HepG2 (cell line): Measurements from ENCODE around the gene TPRG1. TPM values are rescaled to one million over a fixed set of nuclear protein-coding genes. Genes with fewer than 3 reads are reported as not detected.

Source experiments
- ATAC-seq: fragments of 200-7000 bp; cut with Tn5 transposase; 3 replicates; pipeline ENCODE4 v1.9.1; 2020; ENCODE audit warnings: mild to moderate bottlenecking, moderate library complexity
- BruUV-seq: library from RNA; stranded (reverse); fragments of 400-500 nt; replicated peaks from 2 replicates; lab custom pipeline; 2021; lab: Mats Ljungman, UMichigan
- CTCF ChIA-PET: fragments of 300-600 bp; formaldehyde crosslinking; extraction: SDS; loops from one replicate; lab custom pipeline; 2021; ENCODE audit warnings: low total read pairs, inconsistent platforms, low intra/inter-chr PET ratio; lab: Yijun Ruan, JAX
- POLR2A ChIA-PET: fragments of 350-600 bp; sonication (Branson Sonifier 250); formaldehyde crosslinking; loops from one replicate; lab custom pipeline; 2020; ENCODE audit warnings: antibody characterized with exemption, inconsistent platforms; lab: Yijun Ruan, JAX
- DNase-seq: peaks from one replicate; pipeline ENCODE4 v3.0.0-alpha.2; 2015; ENCODE audit warnings: low spot score
- FAIRE-seq: peaks from 3 replicates; lab custom pipeline; 2011; peaks lifted over from hg19 to GRCh38; lab: Jason Lieb, UNC
- H2AFZ ChIP-seq: one replicate; pipeline ENCODE4 v1.6.1; 2011; ENCODE audit warnings: low read length, inconsistent platforms
- H3K27ac ChIP-seq: fragments of 300-600 bp; 3 replicates; pipeline ENCODE4 v1.8.0; 2011; ENCODE audit warnings: mixed run types, mild to moderate bottlenecking, mixed read lengths, low read length, inconsistent platforms; ENCODE audit not compliant: insufficient read depth; ENCODE audit errors: extremely low read length
- H3K27me3 ChIP-seq, 2 experiments: fragments of 200-600 bp in 1 of 2; 2 replicates in 1 of 2; 3 replicates in 1 of 2; pipeline versions ENCODE4 v1.6.0 to v1.8.0; 2011; ENCODE audit warnings: low read length in 2 of 2, mild to moderate bottlenecking in 2 of 2, moderate library complexity in 2 of 2, inconsistent platforms in 1 of 2; ENCODE audit not compliant: insufficient read depth in 2 of 2, control insufficient read depth in 1 of 2
- H3K36me3 ChIP-seq, 2 experiments: fragments of 200-600 bp in 1 of 2; replicated peaks in 1 of 2; 2 replicates in 1 of 2; 3 replicates in 1 of 2; pipeline versions ENCODE4 v1.5.1 to v1.8.0; 2011; ENCODE audit warnings: low read length in 2 of 2, inconsistent platforms in 1 of 2; ENCODE audit not compliant: insufficient read depth in 2 of 2, control insufficient read depth in 1 of 2
- H3K4me1 ChIP-seq: 2 replicates; pipeline ENCODE4 v1.5.1; 2012; ENCODE audit warnings: low read length, inconsistent platforms; ENCODE audit not compliant: insufficient read depth
- H3K4me2 ChIP-seq: 2 replicates; pipeline ENCODE4 v1.6.0; 2011; ENCODE audit warnings: low read depth, low read length, inconsistent platforms
- H3K4me3 ChIP-seq, 3 experiments: fragments of 200-600 bp in 1 of 3; sonication (generic), shearing (Covaris generic) in 1 of 3; replicated peaks in 1 of 3; 2 replicates each; pipeline ENCODE4 v1.5.1; 2011 to 2016; ENCODE audit warnings: low read length in 3 of 3, inconsistent platforms in 2 of 3, low read depth in 2 of 3, mild to moderate bottlenecking in 2 of 3, control low read depth in 1 of 3, mixed read lengths in 1 of 3; ENCODE audit not compliant: insufficient read depth in 1 of 3
- H3K79me2 ChIP-seq: one replicate; pipeline ENCODE4 v1.6.1; 2011; ENCODE audit warnings: low read length, inconsistent platforms; ENCODE audit not compliant: insufficient read depth
- H3K9ac ChIP-seq: 2 replicates; pipeline ENCODE4 v1.6.0; 2011; ENCODE audit warnings: mild to moderate bottlenecking, low read depth, low read length, inconsistent platforms; ENCODE audit not compliant: insufficient read depth
- H3K9me3 ChIP-seq: 2 replicates; pipeline ENCODE4 v1.5.1; 2012; ENCODE audit warnings: mild to moderate bottlenecking, low read length
- H4K20me1 ChIP-seq: 2 replicates; pipeline ENCODE4 v1.6.0; 2011; ENCODE audit warnings: inconsistent platforms, mild to moderate bottlenecking, low read length, moderate library complexity; ENCODE audit not compliant: insufficient read depth
- DZIP1 ChIP-seq: sonication (generic); formaldehyde crosslinking; IDR thresholded peaks from 2 replicates; pipeline ENCODE4 v1.5.0; 2020; ENCODE audit warnings: mild to moderate bottlenecking, missing genetic modification reagents
- FOXK2 ChIP-seq: fragments of 450-650 bp; IDR thresholded peaks from 2 replicates; pipeline ENCODE4 v1.6.1; 2016
- GATAD2A ChIP-seq: IDR thresholded peaks from 2 replicates; pipeline ENCODE4 v1.6.1; 2016
- NFAT5 ChIP-seq: sonication (generic); formaldehyde crosslinking; IDR thresholded peaks from 2 replicates; pipeline ENCODE4 v1.4.0; 2020; ENCODE audit warnings: missing genetic modification reagents
- PHF21A ChIP-seq: sonication (generic); formaldehyde crosslinking; IDR thresholded peaks from 2 replicates; pipeline ENCODE4 v1.5.0; 2020; ENCODE audit warnings: mild to moderate bottlenecking, missing genetic modification reagents
- RARA ChIP-seq: IDR thresholded peaks from 2 replicates; pipeline ENCODE4 v1.6.1; 2016; ENCODE audit warnings: missing genetic modification reagents, missing compliant biosample characterization
- SMARCE1 ChIP-seq: fragments of 450-650 bp; IDR thresholded peaks from 2 replicates; pipeline ENCODE4 v1.6.1; 2017; ENCODE audit warnings: borderline replicate concordance
- ZBTB21 ChIP-seq: sonication (generic); formaldehyde crosslinking; IDR thresholded peaks from 2 replicates; pipeline ENCODE4 v1.4.0; 2020; ENCODE audit warnings: missing genetic modification reagents
- ZNF230 ChIP-seq: sonication (generic); formaldehyde crosslinking; IDR thresholded peaks from 2 replicates; pipeline ENCODE4 v1.4.0; 2020; ENCODE audit warnings: mild to moderate bottlenecking, missing genetic modification reagents
- ZNF354B ChIP-seq: sonication (generic); formaldehyde crosslinking; IDR thresholded peaks from 2 replicates; pipeline ENCODE4 v1.8.0; 2022; ENCODE audit warnings: mild to moderate bottlenecking, missing genetic modification reagents
- ZNF362 ChIP-seq: sonication (generic); formaldehyde crosslinking; IDR thresholded peaks from 2 replicates; pipeline ENCODE4 v1.4.0; 2020; ENCODE audit warnings: missing genetic modification reagents, mild to moderate bottlenecking, borderline replicate concordance
- ZNF501 ChIP-seq: sonication (generic); formaldehyde crosslinking; IDR thresholded peaks from 2 replicates; pipeline ENCODE4 v1.5.1; 2020; ENCODE audit warnings: mild to moderate bottlenecking, moderate library complexity, missing genetic modification reagents
- ZNF605 ChIP-seq: sonication (generic); formaldehyde crosslinking; IDR thresholded peaks from 2 replicates; pipeline ENCODE4 v1.8.0; 2022; ENCODE audit warnings: mild to moderate bottlenecking, missing genetic modification reagents
- WGBS: methylation state at CpG from one replicate; pipeline ENCODE4 v1.1.6; 2017; ENCODE audit warnings: low lambda C conversion rate; 5-methylcytosine and 5-hydroxymethylcytosine counted together
- in situ Hi-C: cut with HindIII; loops from 2 replicates; pipeline ENCODE4 v1.10.0; 2017; ENCODE audit warnings: low pct_unique_long_range_greater_than_20kb; ENCODE audit not compliant: extremely low pct_ligation_motif_present
- intact Hi-C: fragments of 100-400 bp; cut with micrococcal nuclease; formaldehyde crosslinking; loops from one replicate; pipeline ENCODE4 v1.10.0; 2022; ENCODE audit not compliant: unreplicated experiment
- polyA plus RNA-seq, 8 experiments: library from polyadenylated mRNA; depleted of rRNA in 3 of 8; stranded (reverse) in 7 of 8; unstranded in 1 of 8; fragments of >200 nt; fragmentation: Illumina TruSeq in 4 of 8; extraction: Trizol in 4 of 8; gene quantifications; 2 replicates each; pipeline versions ENCODE4 v1.2.1 to v1.2.3, GENCODE V29; 2011 to 2016; ENCODE audit warnings: low read depth in 4 of 8, missing spikeins in 1 of 8, mixed read lengths in 1 of 8; ENCODE audit not compliant: insufficient read depth in 1 of 8
- total RNA-seq, 5 experiments: library from RNA; depleted of rRNA; stranded (reverse); fragments of >200 nt; fragmentation: Illumina TruSeq; extraction: Trizol; gene quantifications; 2 replicates each; pipeline ENCODE4 v1.2.3, GENCODE V29; 2016; ENCODE audit warnings: low read depth in 1 of 5

Gene TPRG1
- total and polyA plus RNA-seq, 2 of the 13 experiments (the other 11 are each of a cell fraction or from before 2014, with no cell fraction given): 0.17 TPM; not detected in 1

GRCh38 chr3:189143321-189143720 is 28.4 kb upstream of the TPRG1 start (continued):
- TF ChIP-seq ZNF362 (CRISPR knock-in tag): no peak

- no peaks in the 10 kb centered on the region for H3K36me3 ChIP-seq
- H2AFZ ChIP-seq: no peak overlapping the region
- H3K4me1 ChIP-seq: peaks cover 10% of the 10 kb centered on the region
- H3K79me2 ChIP-seq: no peaks in the 10 kb centered on the region
- DNase-seq (no peak), ATAC-seq (no peak), FAIRE-seq (no peak)
- no TSS peak for BruUV-seq
- H3K9me3 ChIP-seq: no peaks in the 10 kb centered on the region
- WGBS: 11% methylated on average over 3 of the region's 3 CpGs
- H3K27me3 ChIP-seq: 0 out of 5 replicates have a peak, but pooled peaks cover 0 to 6% of the 10 kb centered on the region in 2 experiments
- no peak for TF ChIP-seq NFAT5 (CRISPR knock-in tag)
- no peak for TF ChIP-seq FOXK2
- no peak for TF ChIP-seq ZNF605 (CRISPR knock-in tag)
- TF ChIP-seq ZNF354B (CRISPR knock-in tag): no peak
- TF ChIP-seq DZIP1 (CRISPR knock-in tag): no peak
- TF ChIP-seq GATAD2A (CRISPR knock-in tag): no peak
- no peak for TF ChIP-seq ZBTB21 (CRISPR knock-in tag)
- TF ChIP-seq ZNF230 (CRISPR knock-in tag): no peak
- no peak for TF ChIP-seq PHF21A (CRISPR knock-in tag)
- no peak for TF ChIP-seq SMARCE1
- no peak for TF ChIP-seq ZNF501 (CRISPR knock-in tag)
- TF ChIP-seq RARA (CRISPR knock-in tag): no peak
- H3K9ac ChIP-seq: no peak overlapping the region
- in situ Hi-C loops (loop anchor here (10.0 kb wide), 1 partner anchor 1399 kb away; the partner anchor contains the start of gene BCL6), intact Hi-C loops (loop anchor here (10.0 kb wide), 1 partner anchor 99 kb away; no protein-coding TSS in a partner anchor)
- CTCF ChIA-PET: no interaction called here
- no peak overlapping the region for H3K27ac ChIP-seq
- POLR2A ChIA-PET: no interaction called here
- no peaks in the 10 kb centered on the region for H4K20me1 ChIP-seq
- no peak overlapping the region for H3K4me2 ChIP-seq
- no peak overlapping the region for H3K4me3 ChIP-seq
Observed at GRCh38 chr3:189143771-189144170, 28.0 kb upstream of the TPRG1 start.
